ENCODE measurements around the gene CERCAM.
A peak's percentile ranks its signal among the peaks of the same experiment; 100 is the strongest.

Gene CERCAM

GRCh38 chr9:128455849-128456612, 35.4 kb downstream of the CERCAM start, which contains the start of gene ODF2:
Gene ODF2 (plus strand): TSS chr9:128456006. CDS start chr9:128456092, 86 bp downstream.
- H3K4me1 ChIP-seq (ENCODE audit: control insufficient read depth in 2 of 2, insufficient read depth in 2 of 2, low read length in 2 of 2): peaks cover 7 to 8% of the 10 kb centered on the region in 2 donors
- no peaks in the 10 kb centered on the region for H3K27me3 ChIP-seq (ENCODE audit: control insufficient read depth in 2 of 2, insufficient read depth in 2 of 2, low read length in 2 of 2)
- peaks cover 11 to 12% of the 10 kb centered on the region in 2 donors for H3K36me3 ChIP-seq (ENCODE audit: control insufficient read depth in 2 of 2, insufficient read depth in 2 of 2, low read length in 2 of 2)
- peak within 1 kb of the TSS; percentile 67 to 83 for H3K27ac ChIP-seq (ENCODE audit: low read depth in 2 of 2, low read length in 2 of 2)
- H3K9me3 ChIP-seq (ENCODE audit: control insufficient read depth in 2 of 2, low read length in 2 of 2): no peaks in the 10 kb centered on the region
- H3K4me3 ChIP-seq (ENCODE audit: low read length in 2 of 2): peak within 1 kb of the TSS; percentile 80 to 88
- peak within 1 kb of the TSS; percentile 60 to 72 for H3K9ac ChIP-seq (ENCODE audit: low read depth in 1 of 2, low read length in 2 of 2)

- peaks cover 7 to 8% of the 10 kb centered on the region in 2 donors for H3K4me1 ChIP-seq (ENCODE audit: control insufficient read depth in 2 of 2, insufficient read depth in 2 of 2, low read length in 2 of 2)
- H3K9ac ChIP-seq (ENCODE audit: low read depth in 1 of 2, low read length in 2 of 2): peak overlapping the region; percentile 60 to 72
- H3K27me3 ChIP-seq (ENCODE audit: control insufficient read depth in 2 of 2, insufficient read depth in 2 of 2, low read length in 2 of 2): no peaks in the 10 kb centered on the region
- peak overlapping the region; percentile 80 to 88 for H3K4me3 ChIP-seq (ENCODE audit: low read length in 2 of 2)
- H3K9me3 ChIP-seq (ENCODE audit: control insufficient read depth in 2 of 2, low read length in 2 of 2): no peaks in the 10 kb centered on the region
- peak overlapping the region; percentile 67 to 83 for H3K27ac ChIP-seq (ENCODE audit: low read depth in 2 of 2, low read length in 2 of 2)
- peaks cover 12 to 14% of the 10 kb centered on the region in 2 donors for H3K36me3 ChIP-seq (ENCODE audit: control insufficient read depth in 2 of 2, insufficient read depth in 2 of 2, low read length in 2 of 2)
Observed at GRCh38 chr9:128456613-128457061, 36.0 kb downstream of the CERCAM start.

- Histone ChIP-seq H3K9ac (ENCODE audit: low read depth in 1 of 2, low read length in 2 of 2) (no peak overlapping the region), H3K27ac (ENCODE audit: low read depth in 2 of 2, low read length in 2 of 2) (no peak overlapping the region)
Observed at GRCh38 chr9:128457207-128457606, 36.5 kb downstream of the CERCAM start.

GRCh38 chr9:128459011-128459410, 38.4 kb downstream of the CERCAM start:
- H3K4me1 ChIP-seq (ENCODE audit: control insufficient read depth in 2 of 2, insufficient read depth in 2 of 2, low read length in 2 of 2): peaks cover 7 to 8% of the 10 kb centered on the region in 2 donors
- no peaks in the 10 kb centered on the region for H3K9me3 ChIP-seq (ENCODE audit: control insufficient read depth in 2 of 2, low read length in 2 of 2)
- H3K27ac ChIP-seq (ENCODE audit: low read depth in 2 of 2, low read length in 2 of 2): no peak overlapping the region
- H3K9ac ChIP-seq (ENCODE audit: low read depth in 1 of 2, low read length in 2 of 2): no peak overlapping the region
- H3K27me3 ChIP-seq (ENCODE audit: control insufficient read depth in 2 of 2, insufficient read depth in 2 of 2, low read length in 2 of 2): no peaks in the 10 kb centered on the region
- peaks cover 17 to 21% of the 10 kb centered on the region in 2 donors for H3K36me3 ChIP-seq (ENCODE audit: control insufficient read depth in 2 of 2, insufficient read depth in 2 of 2, low read length in 2 of 2)
- no peak overlapping the region for H3K4me3 ChIP-seq (ENCODE audit: low read length in 2 of 2)

More at GRCh38 chr9:128457207-128457606, 36.5 kb downstream of the CERCAM start:
- Histone ChIP-seq H3K36me3 (ENCODE audit: control insufficient read depth in 2 of 2, insufficient read depth in 2 of 2, low read length in 2 of 2) (peaks cover 12 to 14% of the 10 kb centered on the region in 2 donors), H3K4me3 (ENCODE audit: low read length in 2 of 2) (peak overlapping the region; percentile 80 to 88), H3K27me3 (ENCODE audit: control insufficient read depth in 2 of 2, insufficient read depth in 2 of 2, low read length in 2 of 2) (no peaks in the 10 kb centered on the region), H3K4me1 (ENCODE audit: control insufficient read depth in 2 of 2, insufficient read depth in 2 of 2, low read length in 2 of 2) (peaks cover 7 to 8% of the 10 kb centered on the region in 2 donors), H3K9me3 (ENCODE audit: control insufficient read depth in 2 of 2, low read length in 2 of 2) (no peaks in the 10 kb centered on the region)

GRCh38 chr9:128469070-128469469, 48.4 kb downstream of the CERCAM start:
- H3K4me3 ChIP-seq (ENCODE audit: low read length in 2 of 2): no peak overlapping the region
- no peaks in the 10 kb centered on the region for H3K9me3 ChIP-seq (ENCODE audit: control insufficient read depth in 2 of 2, low read length in 2 of 2)
- H3K27me3 ChIP-seq (ENCODE audit: control insufficient read depth in 2 of 2, insufficient read depth in 2 of 2, low read length in 2 of 2): no peaks in the 10 kb centered on the region
- no peaks in the 10 kb centered on the region for H3K4me1 ChIP-seq (ENCODE audit: control insufficient read depth in 2 of 2, insufficient read depth in 2 of 2, low read length in 2 of 2)
- peaks cover 9 to 13% of the 10 kb centered on the region in 2 donors for H3K36me3 ChIP-seq (ENCODE audit: control insufficient read depth in 2 of 2, insufficient read depth in 2 of 2, low read length in 2 of 2)
- H3K9ac ChIP-seq (ENCODE audit: low read depth in 1 of 2, low read length in 2 of 2): no peak overlapping the region
- no peak overlapping the region for H3K27ac ChIP-seq (ENCODE audit: low read depth in 2 of 2, low read length in 2 of 2)

GRCh38 chr9:128470560-128470959, 49.9 kb downstream of the CERCAM start:
- H3K36me3 ChIP-seq (ENCODE audit: control insufficient read depth in 2 of 2, insufficient read depth in 2 of 2, low read length in 2 of 2): peaks cover 9 to 13% of the 10 kb centered on the region in 2 donors
- H3K4me1 ChIP-seq (ENCODE audit: control insufficient read depth in 2 of 2, insufficient read depth in 2 of 2, low read length in 2 of 2): no peaks in the 10 kb centered on the region
- no peak overlapping the region for H3K4me3 ChIP-seq (ENCODE audit: low read length in 2 of 2)
- H3K27me3 ChIP-seq (ENCODE audit: control insufficient read depth in 2 of 2, insufficient read depth in 2 of 2, low read length in 2 of 2): no peaks in the 10 kb centered on the region
- no peak overlapping the region for H3K9ac ChIP-seq (ENCODE audit: low read depth in 1 of 2, low read length in 2 of 2)
- no peaks in the 10 kb centered on the region for H3K9me3 ChIP-seq (ENCODE audit: control insufficient read depth in 2 of 2, low read length in 2 of 2)
- H3K27ac ChIP-seq (ENCODE audit: low read depth in 2 of 2, low read length in 2 of 2): no peak overlapping the region

GRCh38 chr9:128473104-128473503, 52.4 kb downstream of the CERCAM start:
- Histone ChIP-seq H3K9ac (ENCODE audit: low read depth in 1 of 2, low read length in 2 of 2) (no peak overlapping the region), H3K27ac (ENCODE audit: low read depth in 2 of 2, low read length in 2 of 2) (no peak overlapping the region), H3K4me3 (ENCODE audit: low read length in 2 of 2) (no peak overlapping the region), H3K27me3 (ENCODE audit: control insufficient read depth in 2 of 2, insufficient read depth in 2 of 2, low read length in 2 of 2) (no peaks in the 10 kb centered on the region), H3K36me3 (ENCODE audit: control insufficient read depth in 2 of 2, insufficient read depth in 2 of 2, low read length in 2 of 2) (peaks cover 9 to 13% of the 10 kb centered on the region in 2 donors), H3K9me3 (ENCODE audit: control insufficient read depth in 2 of 2, low read length in 2 of 2) (no peaks in the 10 kb centered on the region), H3K4me1 (ENCODE audit: control insufficient read depth in 2 of 2, insufficient read depth in 2 of 2, low read length in 2 of 2) (no peaks in the 10 kb centered on the region)

- Histone ChIP-seq H3K4me3 (ENCODE audit: low read length in 2 of 2) (no peak overlapping the region), H3K9me3 (ENCODE audit: control insufficient read depth in 2 of 2, low read length in 2 of 2) (no peaks in the 10 kb centered on the region), H3K36me3 (ENCODE audit: control insufficient read depth in 2 of 2, insufficient read depth in 2 of 2, low read length in 2 of 2) (peaks cover 13 to 20% of the 10 kb centered on the region in 2 donors)
Observed at GRCh38 chr9:128475867-128476266, 55.2 kb downstream of the CERCAM start.

GRCh38 chr9:128479262-128479661, 58.6 kb downstream of the CERCAM start:
- Histone ChIP-seq H3K27ac (ENCODE audit: low read depth in 2 of 2, low read length in 2 of 2) (no peak overlapping the region), H3K9ac (ENCODE audit: low read depth in 1 of 2, low read length in 2 of 2) (no peak overlapping the region), H3K4me1 (ENCODE audit: control insufficient read depth in 2 of 2, insufficient read depth in 2 of 2, low read length in 2 of 2) (no peaks in the 10 kb centered on the region), H3K36me3 (ENCODE audit: control insufficient read depth in 2 of 2, insufficient read depth in 2 of 2, low read length in 2 of 2) (peaks cover 21 to 39% of the 10 kb centered on the region in 2 donors), H3K4me3 (ENCODE audit: low read length in 2 of 2) (no peak overlapping the region), H3K9me3 (ENCODE audit: control insufficient read depth in 2 of 2, low read length in 2 of 2) (no peaks in the 10 kb centered on the region), H3K27me3 (ENCODE audit: control insufficient read depth in 2 of 2, insufficient read depth in 2 of 2, low read length in 2 of 2) (no peaks in the 10 kb centered on the region)

More at GRCh38 chr9:128475867-128476266, 55.2 kb downstream of the CERCAM start:
- no peak overlapping the region for H3K9ac ChIP-seq (ENCODE audit: low read depth in 1 of 2, low read length in 2 of 2)
- no peaks in the 10 kb centered on the region for H3K4me1 ChIP-seq (ENCODE audit: control insufficient read depth in 2 of 2, insufficient read depth in 2 of 2, low read length in 2 of 2)
- H3K27ac ChIP-seq (ENCODE audit: low read depth in 2 of 2, low read length in 2 of 2): no peak overlapping the region
- H3K27me3 ChIP-seq (ENCODE audit: control insufficient read depth in 2 of 2, insufficient read depth in 2 of 2, low read length in 2 of 2): no peaks in the 10 kb centered on the region

- no peak overlapping the region for H3K4me3 ChIP-seq (ENCODE audit: low read length in 2 of 2)
- H3K36me3 ChIP-seq (ENCODE audit: control insufficient read depth in 2 of 2, insufficient read depth in 2 of 2, low read length in 2 of 2): peaks cover 36 to 57% of the 10 kb centered on the region in 2 donors
- no peaks in the 10 kb centered on the region for H3K9me3 ChIP-seq (ENCODE audit: control insufficient read depth in 2 of 2, low read length in 2 of 2)
- H3K4me1 ChIP-seq (ENCODE audit: control insufficient read depth in 2 of 2, insufficient read depth in 2 of 2, low read length in 2 of 2): no peaks in the 10 kb centered on the region
- H3K9ac ChIP-seq (ENCODE audit: low read depth in 1 of 2, low read length in 2 of 2): no peak overlapping the region
- no peaks in the 10 kb centered on the region for H3K27me3 ChIP-seq (ENCODE audit: control insufficient read depth in 2 of 2, insufficient read depth in 2 of 2, low read length in 2 of 2)
- H3K27ac ChIP-seq (ENCODE audit: low read depth in 2 of 2, low read length in 2 of 2): no peak overlapping the region
Observed at GRCh38 chr9:128481561-128481960, 60.9 kb downstream of the CERCAM start.

Measured in mucosa of rectum (tissue), 2 donors.